Measurements from ENCODE around the gene IFNA4.
"Not testable (repeated sequence)": the region's sequence is repeated elsewhere in the genome, so short reads cannot be mapped to it uniquely, and the experiment has no call there.

IFNA4 gene

GRCh38 chr9:21166560-21166959 is 20.8 kb downstream of the IFNA4 start, which contains the start of gene IFNA21:
IFNA21 (minus strand) TSS chr9:21166660; CDS start chr9:21166612, 48 bp downstream.
- not testable (repeated sequence) for DNase-seq (ENCODE audit: low read depth in 2 of 2)

GRCh38 chr9:21165516-21165915 is 21.9 kb downstream of the IFNA4 start:
- no peak for DNase-seq (ENCODE audit: low read depth in 2 of 2)

- DNase-seq (ENCODE audit: low read depth in 2 of 2), result peak in 1 of 2 donors; percentile 19
Observed at GRCh38 chr9:21160178-21160577, 27.2 kb downstream of the IFNA4 start.

GRCh38 chr9:21155501-21155900 is 31.9 kb downstream of the IFNA4 start:
- DNase-seq (ENCODE audit: low read depth in 2 of 2), result no peak

GRCh38 chr9:21154018-21154608 is 33.3 kb downstream of the IFNA4 start:
- no peak for DNase-seq (ENCODE audit: low read depth in 2 of 2)

GRCh38 chr9:21153336-21154017 is 33.9 kb downstream of the IFNA4 start:
- no peak for DNase-seq (ENCODE audit: low read depth in 2 of 2)

GRCh38 chr9:21144603-21145002 is 42.8 kb downstream of the IFNA4 start:
- no peak for DNase-seq (ENCODE audit: low read depth in 2 of 2)

GRCh38 chr9:21141427-21141882 is 45.9 kb downstream of the IFNA4 start, which contains the start of gene IFNW1:
IFNW1 (minus strand) TSS chr9:21141832; CDS start chr9:21141570, 262 bp downstream.
- no peak for DNase-seq (ENCODE audit: low read depth in 2 of 2)

- no peak for DNase-seq (ENCODE audit: low read depth in 2 of 2)
Observed at GRCh38 chr9:21137020-21137419, 50.4 kb downstream of the IFNA4 start.
